H9 (cell line): ENCODE data around the gene SMYD1. TPM values are rescaled to one million over a fixed set of nuclear protein-coding genes. Genes with fewer than 3 reads are reported as not detected.

Experiments used
- DNase-seq: peaks from one replicate; pipeline ENCODE4 v3.0.0-alpha.2; 2017
- H2AFZ ChIP-seq: one replicate; pipeline ENCODE4 v1.6.1; 2013; ENCODE audit warnings: mild to moderate bottlenecking, low read length, control low read depth, moderate library complexity
- H2AK5ac ChIP-seq: 2 replicates; pipeline ENCODE4 v1.6.1; 2013; ENCODE audit warnings: low read length, control low read depth, mixed read lengths; ENCODE audit not compliant: insufficient read length
- H2BK120ac ChIP-seq: one replicate; pipeline ENCODE4 v1.6.1; 2013; ENCODE audit warnings: low read depth, mild to moderate bottlenecking, low read length, control low read depth, inconsistent platforms; ENCODE audit not compliant: poor library complexity, severe bottlenecking
- H2BK12ac ChIP-seq: 2 replicates; pipeline ENCODE4 v1.6.1; 2013; ENCODE audit warnings: low read length, control low read depth, mixed read lengths, low read depth; ENCODE audit not compliant: insufficient read length
- H2BK15ac ChIP-seq: 2 replicates; pipeline ENCODE4 v1.6.1; 2013; ENCODE audit warnings: low read depth, low read length, control low read depth
- H2BK20ac ChIP-seq: one replicate; pipeline ENCODE4 v1.6.1; 2013; ENCODE audit warnings: low read depth, mild to moderate bottlenecking, low read length, control low read depth, inconsistent platforms; ENCODE audit not compliant: poor library complexity, severe bottlenecking
- H2BK5ac ChIP-seq: 2 replicates; pipeline ENCODE4 v1.6.1; 2013; ENCODE audit warnings: low read length, control low read depth, mixed read lengths; ENCODE audit not compliant: insufficient read length
- H3K14ac ChIP-seq: 2 replicates; pipeline ENCODE4 v1.6.1; 2013; ENCODE audit warnings: low read length, control low read depth; ENCODE audit not compliant: insufficient read depth
- H3K18ac ChIP-seq: 2 replicates; pipeline ENCODE4 v1.6.1; 2013; ENCODE audit warnings: low read depth, mild to moderate bottlenecking, mixed read lengths, low read length, control low read depth; ENCODE audit not compliant: insufficient read length
- H3K23ac ChIP-seq: 2 replicates; pipeline ENCODE4 v1.6.1; 2013; ENCODE audit warnings: low read length, control low read depth, mixed read lengths, low read depth; ENCODE audit not compliant: insufficient read length
- H3K23me2 ChIP-seq: 2 replicates; pipeline ENCODE4 v1.6.1; 2013; ENCODE audit warnings: low read depth, mild to moderate bottlenecking, mixed read lengths, low read length, control low read depth; ENCODE audit not compliant: insufficient read length, poor library complexity, severe bottlenecking
- H3K27ac ChIP-seq: 2 replicates; pipeline ENCODE4 v1.5.1; 2013; ENCODE audit warnings: low read length, control low read depth, mixed read lengths, low read depth; ENCODE audit not compliant: insufficient read length
- H3K27me3 ChIP-seq: 2 replicates; pipeline ENCODE4 v1.6.1; 2013; ENCODE audit warnings: low read length, control low read depth, inconsistent platforms; ENCODE audit not compliant: insufficient read depth
- H3K4ac ChIP-seq: 2 replicates; pipeline ENCODE4 v1.6.1; 2013; ENCODE audit warnings: low read depth, mild to moderate bottlenecking, control low read depth, inconsistent platforms, low read length, moderate library complexity
- H3K4me1 ChIP-seq: 2 replicates; pipeline ENCODE4 v1.6.1; 2013; ENCODE audit warnings: low read length, control low read depth, inconsistent platforms; ENCODE audit not compliant: insufficient read depth
- H3K4me2 ChIP-seq: 2 replicates; pipeline ENCODE4 v1.6.1; 2013; ENCODE audit warnings: low read length, control low read depth, mixed read lengths; ENCODE audit not compliant: insufficient read length, insufficient read depth
- H3K56ac ChIP-seq: 2 replicates; pipeline ENCODE4 v1.6.1; 2013; ENCODE audit warnings: low read depth, mild to moderate bottlenecking, mixed read lengths, low read length, control low read depth; ENCODE audit not compliant: insufficient read length
- H3K79me1 ChIP-seq: 2 replicates; pipeline ENCODE4 v1.6.1; 2013; ENCODE audit warnings: low read depth, mild to moderate bottlenecking, moderate library complexity, low read length, control low read depth, inconsistent platforms; ENCODE audit not compliant: insufficient read depth, poor library complexity, severe bottlenecking
- H3K79me2 ChIP-seq: 2 replicates; pipeline ENCODE4 v1.6.1; 2013; ENCODE audit warnings: low read length, control low read depth, inconsistent platforms; ENCODE audit not compliant: insufficient read depth
- H3K9ac ChIP-seq: 2 replicates; pipeline ENCODE4 v1.6.1; 2013; ENCODE audit warnings: low read length, control low read depth, mixed read lengths; ENCODE audit not compliant: insufficient read length; ENCODE audit errors: extremely low read depth
- H3K9me3 ChIP-seq: one replicate; pipeline ENCODE4 v1.6.1; 2013; ENCODE audit warnings: low read depth, low read length, inconsistent platforms; ENCODE audit not compliant: control insufficient read depth
- H3T11ph ChIP-seq: one replicate; pipeline ENCODE4 v1.6.1; 2013; ENCODE audit warnings: mild to moderate bottlenecking, low read length, control low read depth, inconsistent platforms
- H4K20me1 ChIP-seq: one replicate; pipeline ENCODE4 v1.6.1; 2013; ENCODE audit not compliant: control insufficient read depth, insufficient read length, insufficient read depth
- H4K5ac ChIP-seq: 2 replicates; pipeline ENCODE4 v1.6.1; 2013; ENCODE audit warnings: low read depth, mild to moderate bottlenecking, mixed read lengths, low read length, control low read depth; ENCODE audit not compliant: insufficient read length
- H4K8ac ChIP-seq: replicated peaks from 2 replicates; pipeline ENCODE4 v1.6.1; 2013; ENCODE audit warnings: low read length, control low read depth, mixed read lengths, low read depth; ENCODE audit not compliant: insufficient read length
- H4K91ac ChIP-seq: 2 replicates; pipeline ENCODE4 v1.6.1; 2013; ENCODE audit warnings: low read depth, mild to moderate bottlenecking, moderate library complexity, mixed read lengths, low read length, control low read depth; ENCODE audit not compliant: insufficient read length
- H3K27ac Mint-ChIP-seq, 3 experiments: 2 replicates in 2 of 3; 3 replicates in 1 of 3; pipeline ENCODE4 v1.8.0; 2020 to 2021; ENCODE audit warnings: mixed read lengths in 3 of 3, mild to moderate bottlenecking in 1 of 3, moderate library complexity in 1 of 3
- H3K27me3 Mint-ChIP-seq: 2 replicates; pipeline ENCODE4 v1.8.0; 2021; ENCODE audit warnings: low read depth, mild to moderate bottlenecking, moderate library complexity, mixed read lengths
- H3K36me3 Mint-ChIP-seq, 3 experiments: 2 replicates in 2 of 3; 3 replicates in 1 of 3; pipeline ENCODE4 v1.8.0; 2020 to 2021; ENCODE audit warnings: low read depth in 3 of 3, mixed read lengths in 3 of 3; ENCODE audit not compliant: insufficient read depth in 1 of 3
- H3K4me1 Mint-ChIP-seq, 2 experiments: 2 replicates each; pipeline ENCODE4 v1.8.0; 2020; ENCODE audit warnings: mixed read lengths in 2 of 2
- H3K4me3 Mint-ChIP-seq, 2 experiments: 2 replicates in 1 of 2; 3 replicates in 1 of 2; pipeline ENCODE4 v1.8.0; 2020 to 2021; ENCODE audit warnings: mild to moderate bottlenecking in 2 of 2, mixed read lengths in 2 of 2, moderate library complexity in 1 of 2
- H3K9me3 Mint-ChIP-seq, 2 experiments: 2 replicates in 1 of 2; 3 replicates in 1 of 2; pipeline ENCODE4 v1.8.0; 2020; ENCODE audit warnings: mild to moderate bottlenecking in 2 of 2, mixed read lengths in 2 of 2, moderate library complexity in 1 of 2
- CTCF ChIP-seq: fragments of 200-600 bp; sonication (generic); conservative IDR thresholded peaks from 3 replicates; pipeline ENCODE4 v1.8.0; 2021; ENCODE audit warnings: antibody characterized with exemption, mild to moderate bottlenecking
- WGBS: extraction: QIAGEN DNeasy Blood & Tissue Kit; methylation state at CpG from one replicate; pipeline ENCODE4 v1.1.7; 2013; ENCODE audit warnings: missing lambda C conversion rate, low lambda C conversion rate, mixed read lengths; ENCODE audit not compliant: insufficient read length; ENCODE audit errors: extremely low coverage; 5-methylcytosine and 5-hydroxymethylcytosine counted together
- total RNA-seq: library from RNA; stranded (reverse); gene quantifications from 2 replicates; pipeline ENCODE4 v1.2.1, GENCODE V29; 2021

Gene SMYD1
- total RNA-seq, 1 experiment from 2014 or later: not detected

GRCh38 chr2:88028931-88029330 is 38.7 kb upstream of the SMYD1 start:
- Mint-ChIP-seq H3K36me3 (peaks cover 0 to 27% (median 23%) of the 10 kb centered on the region in 3 experiments; a peak in 6 of 7 replicates), H3K4me1 (peaks cover 17 to 18% of the 10 kb centered on the region in 2 experiments), H3K4me3 (no peak overlapping the region), H3K27me3 (no peaks in the 10 kb centered on the region), H3K27ac (0 out of 7 replicates have a peak overlapping the region, but pooled peaks of 1 of the 3 experiments have one; percentile 34), H3K9me3 (no peaks in the 10 kb centered on the region)
- TF ChIP-seq CTCF: no peak
- H3K23ac ChIP-seq: no peak overlapping the region
- no peak overlapping the region for H3K9ac ChIP-seq
- no peak overlapping the region for H3K4ac ChIP-seq
- H3K9me3 ChIP-seq: no peaks in the 10 kb centered on the region
- no peaks in the 10 kb centered on the region for H3K79me1 ChIP-seq
- H3K56ac ChIP-seq: no peak overlapping the region
- H2BK120ac ChIP-seq: no peak overlapping the region
- H3K4me1 ChIP-seq: no peaks in the 10 kb centered on the region
- H4K5ac ChIP-seq: no peak overlapping the region
- no peaks in the 10 kb centered on the region for H3K27me3 ChIP-seq
- H3K23me2 ChIP-seq: no peaks in the 10 kb centered on the region
- no CpG with 5 or more reads among the region's 4 CpGs for WGBS
- H2BK15ac ChIP-seq: no peak overlapping the region
- H3K79me2 ChIP-seq: no peaks in the 10 kb centered on the region
- no peak overlapping the region for H2AK5ac ChIP-seq
- no peak overlapping the region for H3T11ph ChIP-seq
- no peak overlapping the region for H4K91ac ChIP-seq
- H2BK12ac ChIP-seq: no peak overlapping the region
- H2BK20ac ChIP-seq: no peak overlapping the region
- H3K14ac ChIP-seq: no peak overlapping the region
- no peak overlapping the region for H2AFZ ChIP-seq
- H3K27ac ChIP-seq: no peak overlapping the region
- H3K4me2 ChIP-seq: no peak overlapping the region
- H4K20me1 ChIP-seq: no peaks in the 10 kb centered on the region
- H2BK5ac ChIP-seq: no peak overlapping the region
- DNase-seq: no peak
- no peak overlapping the region for H3K18ac ChIP-seq
- no peak overlapping the region for H4K8ac ChIP-seq
